Measurements from ENCODE around the gene TRIM62.

TRIM62 gene

GRCh38 chr1:33181921-33182341 lies at the start of gene TRIM62:
TRIM62 (minus strand) TSS chr1:33182043; CDS start chr1:33181432, 611 bp downstream.
- H3K4me3 ChIP-seq (ENCODE audit: low read depth, low read length), result peak within 1 kb of the TSS; percentile 76
- TF ChIP-seq CTCF (IDR thresholded peaks at IDR 0.05; ENCODE audit: low read depth, low read length), result no peak

- no peak overlapping the region for H3K4me3 ChIP-seq (ENCODE audit: low read depth, low read length)
- no peak for TF ChIP-seq CTCF (IDR thresholded peaks at IDR 0.05; ENCODE audit: low read depth, low read length)
Measured at GRCh38 chr1:33231166-33231565, 49.3 kb upstream of the TRIM62 start.

GRCh38 chr1:33228935-33229487 lies 47.2 kb upstream of the TRIM62 start:
- H3K4me3 ChIP-seq (ENCODE audit: low read depth, low read length), result no peak overlapping the region
- TF ChIP-seq CTCF (IDR thresholded peaks at IDR 0.05; ENCODE audit: low read depth, low read length), result no peak

GRCh38 chr1:33225586-33225985 lies 43.7 kb upstream of the TRIM62 start:
- no peak overlapping the region for H3K4me3 ChIP-seq (ENCODE audit: low read depth, low read length)
- TF ChIP-seq CTCF (IDR thresholded peaks at IDR 0.05; ENCODE audit: low read depth, low read length), result no peak

- H3K4me3 ChIP-seq (ENCODE audit: low read depth, low read length), result no peak overlapping the region
- TF ChIP-seq CTCF (IDR thresholded peaks at IDR 0.05; ENCODE audit: low read depth, low read length), result no peak
Measured at GRCh38 chr1:33224166-33224707, 42.4 kb upstream of the TRIM62 start.

- TF ChIP-seq CTCF (IDR thresholded peaks at IDR 0.05; ENCODE audit: low read depth, low read length), result no peak
- no peak overlapping the region for H3K4me3 ChIP-seq (ENCODE audit: low read depth, low read length)
Measured at GRCh38 chr1:33222381-33222780, 40.5 kb upstream of the TRIM62 start.

- TF ChIP-seq CTCF (IDR thresholded peaks at IDR 0.05; ENCODE audit: low read depth, low read length), result no peak
- no peak overlapping the region for H3K4me3 ChIP-seq (ENCODE audit: low read depth, low read length)
Measured at GRCh38 chr1:33221385-33221758, 39.5 kb upstream of the TRIM62 start.

All from WI38 (cell line).